HEK293 (cell line): ENCODE measurements around the gene CRIP2.

Source experiments
- CTCF ChIA-PET: fragments of 350-600 bp; formaldehyde crosslinking; extraction: SDS; loops from one replicate; lab custom pipeline; 2021; ENCODE audit warnings: antibody characterized with exemption; lab: Yijun Ruan, JAX
- POLR2A ChIA-PET: fragments of 300-600 bp; formaldehyde crosslinking; extraction: SDS; loops from one replicate; lab custom pipeline; 2020; ENCODE audit warnings: antibody characterized with exemption, inconsistent platforms; lab: Yijun Ruan, JAX
- H3K27ac ChIP-seq: fragments of 200-500 bp; sonication (Bioruptor generic); 2 replicates; pipeline ENCODE4 v1.5.1; 2014; ENCODE audit warnings: low read depth, low read length, control low read depth, inconsistent platforms; ENCODE audit errors: extremely low read depth
- H3K36me3 ChIP-seq, 2 experiments: fragments of 200-500 bp in 1 of 2; sonication (Bioruptor generic) in 1 of 2; 1 replicate in 1 of 2; 2 replicates in 1 of 2; pipeline ENCODE4 v1.5.1; 2014 to 2017; ENCODE audit warnings: inconsistent platforms in 2 of 2, low read length in 2 of 2; ENCODE audit not compliant: control insufficient read depth in 2 of 2, insufficient read depth in 1 of 2
- H3K4me1 ChIP-seq: fragments of 200-500 bp; sonication (Bioruptor generic); 2 replicates; pipeline ENCODE4 v1.5.1; 2014; ENCODE audit warnings: mild to moderate bottlenecking, low read length, inconsistent platforms; ENCODE audit not compliant: control insufficient read depth, insufficient read depth
- H3K4me3 ChIP-seq: 2 replicates; pipeline ENCODE4 v1.5.1; 2011; ENCODE audit warnings: low read depth, mild to moderate bottlenecking, control low read depth, low read length, moderate library complexity
- H3K9me3 ChIP-seq: fragments of 200-500 bp; sonication (Bioruptor generic); 2 replicates; pipeline ENCODE4 v1.5.1; 2014; ENCODE audit warnings: low read depth, low read length, inconsistent platforms; ENCODE audit not compliant: control insufficient read depth, insufficient read depth
- GFI1B ChIP-seq: fragments of 450-650 bp; formaldehyde crosslinking; IDR thresholded peaks from 2 replicates; pipeline ENCODE4 v1.5.1; 2016; ENCODE audit warnings: missing biosample characterization, missing genetic modification characterization
- GLIS1 ChIP-seq: fragments of 450-650 bp; formaldehyde crosslinking; IDR thresholded peaks from 2 replicates; pipeline ENCODE4 v1.5.1; 2016; ENCODE audit warnings: missing biosample characterization, missing genetic modification characterization
- GLIS2 ChIP-seq: fragments of 450-650 bp; formaldehyde crosslinking; IDR thresholded peaks from 2 replicates; pipeline ENCODE4 v1.5.1; 2016; ENCODE audit warnings: missing biosample characterization, missing genetic modification characterization
- HOXA7 ChIP-seq: sonication (generic); formaldehyde crosslinking; IDR thresholded peaks from 2 replicates; pipeline ENCODE4 v1.8.1; 2022; ENCODE audit warnings: missing genetic modification reagents, borderline replicate concordance
- KLF17 ChIP-seq: fragments of 450-650 bp; formaldehyde crosslinking; IDR thresholded peaks from 2 replicates; pipeline ENCODE4 v1.5.1; 2016; ENCODE audit warnings: missing biosample characterization, missing genetic modification characterization
- MEIS1 ChIP-seq: sonication (generic); formaldehyde crosslinking; IDR thresholded peaks from 2 replicates; pipeline ENCODE4 v1.8.1; 2022; ENCODE audit warnings: missing genetic modification reagents, mild to moderate bottlenecking, borderline replicate concordance
- MZF1 ChIP-seq: fragments of 450-650 bp; formaldehyde crosslinking; IDR thresholded peaks from 2 replicates; pipeline ENCODE4 v1.5.1; 2017; ENCODE audit warnings: missing biosample characterization, missing genetic modification characterization, borderline replicate concordance
- OVOL3 ChIP-seq: fragments of 450-650 bp; formaldehyde crosslinking; IDR thresholded peaks from 2 replicates; pipeline ENCODE4 v1.5.1; 2016; ENCODE audit warnings: missing biosample characterization, missing genetic modification characterization
- PRDM4 ChIP-seq: fragments of 450-650 bp; formaldehyde crosslinking; IDR thresholded peaks from 2 replicates; pipeline ENCODE4 v1.5.1; 2017; ENCODE audit warnings: missing biosample characterization, missing genetic modification characterization
- RBAK ChIP-seq: fragments of 450-650 bp; formaldehyde crosslinking; IDR thresholded peaks from 2 replicates; pipeline ENCODE4 v1.5.1; 2016; ENCODE audit warnings: missing biosample characterization, missing genetic modification characterization
- YY1 ChIP-seq: fragments of 450-650 bp; formaldehyde crosslinking; IDR thresholded peaks from 2 replicates; pipeline ENCODE4 v1.5.1; 2018; ENCODE audit warnings: missing biosample characterization, missing genetic modification characterization
- ZFP37 ChIP-seq: fragments of 450-650 bp; formaldehyde crosslinking; IDR thresholded peaks from 2 replicates; pipeline ENCODE4 v1.5.1; 2016; ENCODE audit warnings: missing biosample characterization, missing genetic modification characterization
- ZNF138 ChIP-seq: fragments of 450-650 bp; formaldehyde crosslinking; IDR thresholded peaks from 2 replicates; pipeline ENCODE4 v1.5.1; 2016; ENCODE audit warnings: missing biosample characterization, missing genetic modification characterization, borderline replicate concordance
- ZNF148 ChIP-seq: fragments of 450-650 bp; formaldehyde crosslinking; IDR thresholded peaks from 2 replicates; pipeline ENCODE4 v1.5.0; 2017; ENCODE audit warnings: missing biosample characterization, missing genetic modification characterization, borderline replicate concordance
- ZNF202 ChIP-seq: fragments of 450-650 bp; formaldehyde crosslinking; IDR thresholded peaks from 2 replicates; pipeline ENCODE4 v1.5.1; 2016; ENCODE audit warnings: missing biosample characterization, missing genetic modification characterization, borderline replicate concordance
- ZNF211 ChIP-seq: fragments of 450-650 bp; formaldehyde crosslinking; IDR thresholded peaks from 2 replicates; pipeline ENCODE4 v1.5.1; 2016; ENCODE audit warnings: low read depth, missing biosample characterization, missing genetic modification characterization
- ZNF223 ChIP-seq: fragments of 450-650 bp; formaldehyde crosslinking; IDR thresholded peaks from 2 replicates; pipeline ENCODE4 v1.5.1; 2016; ENCODE audit warnings: missing biosample characterization, missing genetic modification characterization
- ZNF354C ChIP-seq: fragments of 450-650 bp; formaldehyde crosslinking; IDR thresholded peaks from 2 replicates; pipeline ENCODE4 v1.5.1; 2016; ENCODE audit warnings: missing biosample characterization, missing genetic modification characterization, low read depth, borderline replicate concordance
- ZNF48 ChIP-seq: fragments of 450-650 bp; formaldehyde crosslinking; IDR thresholded peaks from 2 replicates; pipeline ENCODE4 v1.5.1; 2016; ENCODE audit warnings: missing biosample characterization, missing genetic modification characterization
- ZNF549 ChIP-seq: fragments of 450-650 bp; IDR thresholded peaks from 2 replicates; pipeline ENCODE4 v1.5.1; 2018; ENCODE audit warnings: missing biosample characterization, missing genetic modification characterization, mild to moderate bottlenecking, inconsistent platforms, moderate library complexity
- ZNF610 ChIP-seq: fragments of 450-650 bp; formaldehyde crosslinking; IDR thresholded peaks from 2 replicates; pipeline ENCODE4 v1.5.1; 2016; ENCODE audit warnings: missing biosample characterization, missing genetic modification characterization, borderline replicate concordance
- ZNF621 ChIP-seq: fragments of 450-650 bp; formaldehyde crosslinking; IDR thresholded peaks from 2 replicates; pipeline ENCODE4 v1.5.1; 2017; ENCODE audit warnings: missing biosample characterization, missing genetic modification characterization
- ZNF654 ChIP-seq: fragments of 450-650 bp; formaldehyde crosslinking; IDR thresholded peaks from 2 replicates; pipeline ENCODE4 v1.5.1; 2016; ENCODE audit warnings: low read depth, missing biosample characterization, missing genetic modification characterization
- ZNF701 ChIP-seq: fragments of 450-650 bp; formaldehyde crosslinking; IDR thresholded peaks from 2 replicates; pipeline ENCODE4 v1.5.1; 2016; ENCODE audit warnings: missing biosample characterization, missing genetic modification characterization
- ZNF747 ChIP-seq: fragments of 450-650 bp; formaldehyde crosslinking; IDR thresholded peaks from 2 replicates; pipeline ENCODE4 v1.5.1; 2016; ENCODE audit warnings: missing biosample characterization, missing genetic modification characterization
- ZNF792 ChIP-seq: fragments of 450-650 bp; formaldehyde crosslinking; IDR thresholded peaks from 2 replicates; pipeline ENCODE4 v1.5.1; 2016; ENCODE audit warnings: missing biosample characterization, missing genetic modification characterization
- ZXDB ChIP-seq: fragments of 450-650 bp; formaldehyde crosslinking; IDR thresholded peaks from 2 replicates; pipeline ENCODE4 v1.5.1; 2016; ENCODE audit warnings: missing biosample characterization, missing genetic modification characterization
- TF ChIP-seq, protein P1 (sequence below): fragments of 450-650 bp; formaldehyde crosslinking; IDR thresholded peaks from 2 replicates; pipeline ENCODE4 v1.5.1; 2017; ENCODE audit warnings: missing biosample characterization, missing genetic modification characterization
- TF ChIP-seq, protein P2 (sequence below): fragments of 450-650 bp; IDR thresholded peaks from 2 replicates; pipeline ENCODE4 v1.5.1; 2018; ENCODE audit warnings: missing biosample characterization, missing genetic modification characterization

CRIP2 gene

GRCh38 chr14:105460616-105461015, 14.0 kb upstream of the CRIP2 start (continued):
- TF ChIP-seq KLF17 (tag by site-specific recombination): no peak
- TF ChIP-seq HOXA7 (CRISPR knock-in tag): no peak

DNA sequence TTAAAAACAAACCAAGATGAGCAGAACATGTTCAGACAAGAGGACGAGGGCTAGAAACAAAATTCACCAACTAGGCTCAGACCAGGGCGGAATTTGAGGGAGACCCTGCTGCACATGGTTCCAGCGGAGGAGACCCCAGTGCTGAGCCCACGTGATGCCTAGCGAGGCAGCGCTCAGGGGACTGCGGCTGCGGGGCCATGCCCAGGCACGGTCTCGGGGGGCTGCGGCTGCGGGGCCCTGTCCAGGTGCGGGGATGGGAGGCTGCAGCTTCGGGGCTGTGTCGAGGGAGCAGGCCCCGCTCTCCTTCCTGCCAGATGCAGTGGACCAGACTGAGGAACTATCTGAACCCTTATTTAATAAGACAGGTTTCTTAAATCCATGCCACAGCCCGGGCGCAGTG, 12.7 kb upstream of the CRIP2 start:
- no peaks in the 10 kb centered on the region for H3K4me1 ChIP-seq
- peaks cover 0 to 78% of the 10 kb centered on the region in 2 experiments; a peak in 2 of 3 replicates for H3K36me3 ChIP-seq
- H3K9me3 ChIP-seq: no peaks in the 10 kb centered on the region
- H3K4me3 ChIP-seq: no peak overlapping the region
- CTCF ChIA-PET: interaction anchor here (0.6 to 0.7 kb wide), 2 partner anchors 30 to 520 kb away, joined by 3 read pairs; no protein-coding TSS in a partner anchor
- POLR2A ChIA-PET: no interaction called here
- TF ChIP-seq ZNF549 (tag by site-specific recombination) (no peak), GLIS1 (tag by site-specific recombination) (no peak), ZNF211 (no peak), RBAK (tag by site-specific recombination) (no peak), GLIS2 (no peak), ZXDB (tag by site-specific recombination) (no peak), MZF1 (tag by site-specific recombination) (no peak), MEIS1 (no peak), ZNF792 (tag by site-specific recombination) (no peak), ZNF654 (tag by site-specific recombination) (no peak), ZFP37 (no peak), ZNF48 (tag by site-specific recombination) (no peak), ZNF202 (no peak), YY1 (no peak), ZNF621 (no peak), ZNF701 (tag by site-specific recombination) (no peak), ZNF747 (tag by site-specific recombination) (no peak), PRDM4 (tag by site-specific recombination) (no peak), ZNF610 (no peak)
- TF ChIP-seq, protein P1, sequence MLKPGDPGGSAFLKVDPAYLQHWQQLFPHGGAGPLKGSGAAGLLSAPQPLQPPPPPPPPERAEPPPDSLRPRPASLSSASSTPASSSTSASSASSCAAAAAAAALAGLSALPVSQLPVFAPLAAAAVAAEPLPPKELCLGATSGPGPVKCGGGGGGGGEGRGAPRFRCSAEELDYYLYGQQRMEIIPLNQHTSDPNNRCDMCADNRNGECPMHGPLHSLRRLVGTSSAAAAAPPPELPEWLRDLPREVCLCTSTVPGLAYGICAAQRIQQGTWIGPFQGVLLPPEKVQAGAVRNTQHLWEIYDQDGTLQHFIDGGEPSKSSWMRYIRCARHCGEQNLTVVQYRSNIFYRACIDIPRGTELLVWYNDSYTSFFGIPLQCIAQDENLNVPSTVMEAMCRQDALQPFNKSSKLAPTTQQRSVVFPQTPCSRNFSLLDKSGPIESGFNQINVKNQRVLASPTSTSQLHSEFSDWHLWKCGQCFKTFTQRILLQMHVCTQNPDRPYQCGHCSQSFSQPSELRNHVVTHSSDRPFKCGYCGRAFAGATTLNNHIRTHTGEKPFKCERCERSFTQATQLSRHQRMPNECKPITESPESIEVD: no peak
- TF ChIP-seq, all 188 proteins: peak for 0
- no peak overlapping the region for H3K27ac ChIP-seq

GRCh38 chr14:105464501-105464900, 10.1 kb upstream of the CRIP2 start:
- H3K9me3 ChIP-seq: no peaks in the 10 kb centered on the region
- H3K36me3 ChIP-seq: peaks cover 0 to 89% of the 10 kb centered on the region in 2 experiments; a peak in 2 of 3 replicates
- no peak overlapping the region for H3K4me3 ChIP-seq
- CTCF ChIA-PET: no interaction called here
- POLR2A ChIA-PET: no interaction called here
- no peaks in the 10 kb centered on the region for H3K4me1 ChIP-seq
- H3K27ac ChIP-seq: no peak overlapping the region
- TF ChIP-seq ZNF223 (tag by site-specific recombination): no peak
- TF ChIP-seq OVOL3 (tag by site-specific recombination): no peak
- no peak for TF ChIP-seq ZNF354C (tag by site-specific recombination)
- no peak for TF ChIP-seq ZNF148 (tag by site-specific recombination)
- TF ChIP-seq, protein P2, sequence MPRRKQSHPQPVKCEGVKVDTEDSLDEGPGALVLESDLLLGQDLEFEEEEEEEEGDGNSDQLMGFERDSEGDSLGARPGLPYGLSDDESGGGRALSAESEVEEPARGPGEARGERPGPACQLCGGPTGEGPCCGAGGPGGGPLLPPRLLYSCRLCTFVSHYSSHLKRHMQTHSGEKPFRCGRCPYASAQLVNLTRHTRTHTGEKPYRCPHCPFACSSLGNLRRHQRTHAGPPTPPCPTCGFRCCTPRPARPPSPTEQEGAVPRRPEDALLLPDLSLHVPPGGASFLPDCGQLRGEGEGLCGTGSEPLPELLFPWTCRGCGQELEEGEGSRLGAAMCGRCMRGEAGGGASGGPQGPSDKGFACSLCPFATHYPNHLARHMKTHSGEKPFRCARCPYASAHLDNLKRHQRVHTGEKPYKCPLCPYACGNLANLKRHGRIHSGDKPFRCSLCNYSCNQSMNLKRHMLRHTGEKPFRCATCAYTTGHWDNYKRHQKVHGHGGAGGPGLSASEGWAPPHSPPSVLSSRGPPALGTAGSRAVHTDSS: no peak
- TF ChIP-seq GFI1B (tag by site-specific recombination): no peak
- no peak for TF ChIP-seq ZNF138 (tag by site-specific recombination)
